ENCODE measurements around the gene FGF2.
"Not testable (repeated sequence)": the region's sequence is repeated elsewhere in the genome, so short reads cannot be mapped to it uniquely, and the experiment has no call there.

FGF2 gene

DNA sequence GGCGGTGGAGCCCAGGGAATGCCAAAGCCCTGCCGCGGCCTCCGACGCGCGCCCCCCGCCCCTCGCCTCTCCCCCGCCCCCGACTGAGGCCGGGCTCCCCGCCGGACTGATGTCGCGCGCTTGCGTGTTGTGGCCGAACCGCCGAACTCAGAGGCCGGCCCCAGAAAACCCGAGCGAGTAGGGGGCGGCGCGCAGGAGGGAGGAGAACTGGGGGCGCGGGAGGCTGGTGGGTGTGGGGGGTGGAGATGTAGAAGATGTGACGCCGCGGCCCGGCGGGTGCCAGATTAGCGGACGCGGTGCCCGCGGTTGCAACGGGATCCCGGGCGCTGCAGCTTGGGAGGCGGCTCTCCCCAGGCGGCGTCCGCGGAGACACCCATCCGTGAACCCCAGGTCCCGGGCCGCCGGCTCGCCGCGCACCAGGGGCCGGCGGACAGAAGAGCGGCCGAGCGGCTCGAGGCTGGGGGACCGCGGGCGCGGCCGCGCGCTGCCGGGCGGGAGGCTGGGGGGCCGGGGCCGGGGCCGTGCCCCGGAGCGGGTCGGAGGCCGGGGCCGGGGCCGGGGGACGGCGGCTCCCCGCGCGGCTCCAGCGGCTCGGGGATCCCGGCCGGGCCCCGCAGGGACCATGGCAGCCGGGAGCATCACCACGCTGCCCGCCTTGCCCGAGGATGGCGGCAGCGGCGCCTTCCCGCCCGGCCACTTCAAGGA lies at the start of gene FGF2:
TSS of gene FGF2 (plus strand) at position 279 of the 705 bp plus-strand sequence. CDS start at position 623, 344 bp downstream.
- H3K9ac ChIP-seq (ENCODE audit: low read depth, low read length) = peak within 1 kb of the TSS; percentile 93
- no peaks in the 10 kb centered on the region for H3K9me3 ChIP-seq (ENCODE audit: control insufficient read depth, insufficient read depth, low read length)
- peaks cover 28% of the 10 kb centered on the region for H3K4me1 ChIP-seq (ENCODE audit: insufficient read depth, low read length)
- H3K36me3 ChIP-seq (ENCODE audit: insufficient read depth, low read length) = peaks cover 18% of the 10 kb centered on the region; the same call in 1 of the 2 replicates

DNA sequence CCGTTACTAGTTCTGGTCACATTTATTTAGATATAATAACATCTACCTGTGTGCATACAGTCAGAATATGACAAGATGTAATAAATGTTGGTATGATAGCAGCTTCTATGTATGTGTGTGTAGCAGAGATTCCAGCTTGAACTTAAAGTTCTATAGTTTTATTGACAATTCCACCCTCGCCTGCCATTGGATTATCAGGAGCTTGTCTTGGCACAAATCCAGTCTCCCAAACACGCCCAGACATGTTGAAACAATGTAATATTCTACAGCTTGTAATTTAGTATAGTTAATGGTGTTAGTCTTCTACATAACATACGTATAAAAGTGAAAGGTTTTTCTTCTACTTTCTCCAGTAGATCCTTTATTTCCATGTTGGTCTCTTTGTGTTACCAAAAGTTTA lies 49.7 kb upstream of the FGF2 start:
- Histone ChIP-seq H3K4me1 (ENCODE audit: insufficient read depth, low read length) (peaks cover 36% of the 10 kb centered on the region), H3K36me3 (ENCODE audit: insufficient read depth, low read length) (no peaks in the 10 kb centered on the region), H3K9ac (ENCODE audit: low read depth, low read length) (no peak overlapping the region), H3K9me3 (ENCODE audit: control insufficient read depth, insufficient read depth, low read length) (peaks cover 4% of the 10 kb centered on the region)

DNA sequence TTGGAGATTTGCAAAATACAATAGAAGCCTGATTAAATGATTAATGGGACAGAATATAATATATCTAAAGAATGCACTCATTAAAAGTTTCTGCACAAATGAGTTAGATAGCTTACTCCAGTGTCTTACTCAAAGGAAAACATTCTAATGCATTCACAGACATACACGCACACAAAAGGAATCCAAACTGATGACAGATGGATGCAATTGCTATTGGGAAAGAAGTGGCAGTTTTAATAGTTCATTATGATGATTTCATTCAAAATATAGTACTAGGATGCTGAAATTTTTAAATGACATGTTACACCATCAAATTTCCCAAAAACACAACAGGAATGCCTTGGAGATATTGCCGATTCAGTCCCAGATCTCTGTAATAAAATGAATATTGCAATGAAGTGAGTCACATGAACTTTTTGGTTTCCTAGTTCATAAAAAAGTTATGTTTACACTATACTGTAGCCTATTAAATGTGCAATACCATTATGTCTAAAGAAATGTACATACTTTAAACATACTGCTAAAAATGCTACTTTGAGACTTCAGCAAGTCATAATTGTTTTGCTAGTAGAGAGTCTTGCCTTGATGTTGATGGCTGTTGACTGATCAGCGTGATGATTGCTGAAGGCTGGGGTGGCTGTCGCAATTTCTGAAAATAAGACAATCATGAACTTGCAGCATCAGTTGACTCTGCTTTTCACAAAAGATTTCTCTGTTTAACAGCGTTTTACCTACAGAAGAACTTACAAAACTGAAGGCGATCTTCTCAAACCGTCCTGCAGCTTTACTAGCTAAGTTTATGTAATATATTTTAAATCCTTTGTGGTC lies 48.6 kb upstream of the FGF2 start:
- Histone ChIP-seq H3K9ac (ENCODE audit: low read depth, low read length) (no peak overlapping the region), H3K4me1 (ENCODE audit: insufficient read depth, low read length) (peaks cover 33% of the 10 kb centered on the region), H3K36me3 (ENCODE audit: insufficient read depth, low read length) (no peaks in the 10 kb centered on the region), H3K9me3 (ENCODE audit: control insufficient read depth, insufficient read depth, low read length) (peaks cover 4% of the 10 kb centered on the region)

DNA sequence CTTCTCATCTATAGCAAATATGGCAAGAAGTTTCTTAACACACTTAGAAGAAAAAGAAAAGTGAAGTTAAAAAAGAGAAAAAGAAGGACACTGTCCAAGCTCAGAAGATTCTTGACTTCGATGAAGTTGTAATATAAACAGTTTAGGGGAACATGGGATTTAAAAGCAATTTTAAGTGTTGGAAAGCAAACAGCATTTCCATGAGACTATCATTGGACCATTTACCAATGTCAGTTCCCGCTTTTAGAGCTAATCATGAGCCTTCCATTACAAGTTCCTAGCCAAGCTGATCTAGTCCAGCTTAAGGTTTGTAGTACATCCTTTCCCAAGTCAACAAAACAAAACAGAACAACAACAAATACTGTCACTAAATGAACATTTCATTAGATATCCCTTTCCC lies 45.1 kb upstream of the FGF2 start:
- Histone ChIP-seq H3K4me1 (ENCODE audit: insufficient read depth, low read length) (peaks cover 33% of the 10 kb centered on the region), H3K9ac (ENCODE audit: low read depth, low read length) (no peak overlapping the region), H3K36me3 (ENCODE audit: insufficient read depth, low read length) (no peaks in the 10 kb centered on the region), H3K9me3 (ENCODE audit: control insufficient read depth, insufficient read depth, low read length) (peaks cover 4% of the 10 kb centered on the region)

DNA sequence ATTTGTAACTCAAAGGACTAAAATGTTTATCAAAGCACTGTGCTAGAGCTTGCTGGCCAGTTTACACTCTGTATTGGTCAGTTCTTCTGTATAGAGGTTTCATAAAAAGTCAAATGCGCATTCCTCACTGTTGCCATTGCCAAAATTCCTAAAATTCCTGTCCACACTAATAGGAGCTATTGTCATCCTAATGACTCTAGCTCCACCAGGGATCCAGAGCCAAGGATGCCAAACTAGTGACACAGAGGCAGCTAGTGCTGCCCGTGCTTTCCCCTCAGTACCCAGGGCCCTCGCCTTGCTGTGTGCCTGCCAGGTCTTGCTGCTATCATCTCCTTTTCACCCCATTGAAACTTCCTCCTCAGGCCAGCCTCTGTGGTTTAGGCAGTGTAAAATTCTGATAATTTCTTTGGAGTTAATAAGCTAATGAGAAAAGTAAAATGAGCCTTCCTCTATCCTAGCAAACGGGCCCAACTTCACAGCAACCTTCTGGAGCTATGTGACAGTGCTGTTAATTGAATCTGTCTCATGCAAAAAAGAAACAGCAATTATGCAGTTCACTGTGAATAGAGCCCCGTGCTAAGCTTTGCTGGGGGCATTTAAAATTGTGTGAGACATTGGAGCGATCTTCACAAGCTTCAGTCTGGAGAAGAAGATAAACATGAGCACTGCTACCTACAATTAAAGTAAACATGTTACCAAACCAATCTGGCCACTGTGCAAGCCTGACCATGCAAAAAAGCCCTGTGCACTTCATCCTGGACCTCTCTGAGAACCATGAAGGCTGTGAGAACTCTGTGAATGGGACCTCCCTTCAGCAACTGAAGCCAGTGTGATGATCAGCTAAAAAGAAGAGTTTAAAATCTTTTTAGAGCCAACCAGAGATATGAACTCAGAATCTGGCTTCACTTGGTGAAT lies 43.1 kb upstream of the FGF2 start:
- Histone ChIP-seq H3K9ac (ENCODE audit: low read depth, low read length) (peak overlapping the region; percentile 27), H3K36me3 (ENCODE audit: insufficient read depth, low read length) (no peaks in the 10 kb centered on the region), H3K4me1 (ENCODE audit: insufficient read depth, low read length) (peaks cover 42% of the 10 kb centered on the region), H3K9me3 (ENCODE audit: control insufficient read depth, insufficient read depth, low read length) (peaks cover 7% of the 10 kb centered on the region)

DNA sequence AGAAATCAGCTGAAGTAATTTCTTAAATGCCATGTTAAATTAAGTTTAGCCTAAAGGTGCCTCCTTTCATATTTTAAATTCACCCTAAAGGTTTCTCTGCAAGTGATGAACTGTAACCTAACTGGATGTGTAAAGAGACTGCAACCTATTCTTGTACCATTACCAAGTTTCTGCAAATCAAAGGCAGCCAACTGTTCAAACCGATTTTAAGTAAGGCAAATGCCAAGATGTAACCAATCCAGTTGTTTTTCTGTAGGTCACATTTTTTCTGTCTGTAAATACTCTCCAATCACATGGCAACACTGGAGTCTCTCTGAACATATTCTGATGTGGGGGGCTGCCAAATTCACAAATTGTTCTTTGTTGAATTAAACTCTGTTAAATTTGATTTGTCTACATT lies 42.4 kb upstream of the FGF2 start:
- H3K36me3 ChIP-seq (ENCODE audit: insufficient read depth, low read length) = no peaks in the 10 kb centered on the region
- peaks cover 42% of the 10 kb centered on the region for H3K4me1 ChIP-seq (ENCODE audit: insufficient read depth, low read length)
- peaks cover 7% of the 10 kb centered on the region for H3K9me3 ChIP-seq (ENCODE audit: control insufficient read depth, insufficient read depth, low read length)
- no peak overlapping the region; the same call in 1 of the 2 replicates for H3K9ac ChIP-seq (ENCODE audit: low read depth, low read length)

DNA sequence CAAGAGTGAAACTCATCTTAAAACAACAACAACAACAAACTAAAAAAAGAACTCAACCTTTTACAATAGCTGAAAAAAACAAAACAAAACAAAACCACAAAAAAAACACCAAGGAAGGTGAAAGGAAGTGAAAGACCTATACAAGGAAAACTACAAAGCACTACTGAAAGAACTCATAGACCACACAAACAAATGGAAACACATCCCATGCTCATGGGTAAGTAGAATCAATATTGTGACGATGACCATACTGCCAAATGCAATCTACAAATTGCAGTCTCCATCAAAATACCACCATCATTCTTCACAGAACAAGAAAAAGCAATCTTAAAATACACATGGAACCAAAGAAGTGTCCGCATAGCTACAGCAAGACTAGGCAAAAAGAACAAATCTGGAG lies 41.5 kb upstream of the FGF2 start:
- H3K9ac ChIP-seq (ENCODE audit: low read depth, low read length) = no peak overlapping the region
- H3K9me3 ChIP-seq (ENCODE audit: control insufficient read depth, insufficient read depth, low read length) = peaks cover 3% of the 10 kb centered on the region; the same call in 1 of the 2 replicates
- H3K4me1 ChIP-seq (ENCODE audit: insufficient read depth, low read length) = peaks cover 48% of the 10 kb centered on the region
- H3K36me3 ChIP-seq (ENCODE audit: insufficient read depth, low read length) = no peaks in the 10 kb centered on the region

DNA sequence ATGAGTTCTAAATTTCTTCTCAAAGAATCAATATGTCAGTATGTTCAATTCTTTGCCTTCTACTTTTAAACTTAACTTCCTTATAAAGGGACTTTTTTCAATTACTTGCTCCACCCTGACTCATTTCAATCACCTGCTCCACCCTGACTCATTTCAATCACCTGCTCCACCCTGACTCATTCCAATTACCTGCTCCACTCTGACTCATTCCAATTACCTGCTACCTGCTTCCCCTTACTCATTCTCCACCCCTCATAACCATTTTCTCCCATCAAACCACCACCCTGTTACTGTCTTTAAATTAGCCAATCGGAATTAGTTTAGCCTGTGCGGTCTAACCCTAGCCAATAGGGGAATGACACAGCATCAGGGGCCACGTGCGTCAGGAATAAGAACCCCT lies 40.3 kb upstream of the FGF2 start:
- H3K9ac ChIP-seq (ENCODE audit: low read depth, low read length); H3K9me3 ChIP-seq (ENCODE audit: control insufficient read depth, insufficient read depth, low read length); H3K36me3 ChIP-seq (ENCODE audit: insufficient read depth, low read length): not testable (repeated sequence)
- H3K4me1 ChIP-seq (ENCODE audit: insufficient read depth, low read length) = peaks cover 43% of the 10 kb centered on the region

DNA sequence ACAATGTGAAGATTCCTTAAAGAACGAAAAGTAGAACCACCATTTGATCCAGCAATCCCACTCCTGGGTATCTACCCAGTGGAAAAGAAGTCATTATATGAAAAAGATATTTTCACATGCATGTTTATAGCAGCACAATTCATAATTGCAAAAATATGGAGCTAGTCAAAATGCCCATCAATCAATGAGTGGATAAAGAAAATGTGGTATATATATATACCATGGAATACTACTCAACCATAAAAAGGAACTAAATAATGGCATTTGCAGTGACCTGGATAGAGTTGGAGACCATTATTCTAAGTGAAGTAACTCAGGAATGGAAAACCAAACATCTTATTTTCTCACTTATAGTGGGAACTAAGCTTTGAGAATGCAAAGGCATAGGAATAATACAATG lies 39.7 kb upstream of the FGF2 start:
- H3K9me3 ChIP-seq (ENCODE audit: control insufficient read depth, insufficient read depth, low read length); H3K36me3 ChIP-seq (ENCODE audit: insufficient read depth, low read length); H3K9ac ChIP-seq (ENCODE audit: low read depth, low read length): not testable (repeated sequence)
- peaks cover 37% of the 10 kb centered on the region for H3K4me1 ChIP-seq (ENCODE audit: insufficient read depth, low read length)

DNA sequence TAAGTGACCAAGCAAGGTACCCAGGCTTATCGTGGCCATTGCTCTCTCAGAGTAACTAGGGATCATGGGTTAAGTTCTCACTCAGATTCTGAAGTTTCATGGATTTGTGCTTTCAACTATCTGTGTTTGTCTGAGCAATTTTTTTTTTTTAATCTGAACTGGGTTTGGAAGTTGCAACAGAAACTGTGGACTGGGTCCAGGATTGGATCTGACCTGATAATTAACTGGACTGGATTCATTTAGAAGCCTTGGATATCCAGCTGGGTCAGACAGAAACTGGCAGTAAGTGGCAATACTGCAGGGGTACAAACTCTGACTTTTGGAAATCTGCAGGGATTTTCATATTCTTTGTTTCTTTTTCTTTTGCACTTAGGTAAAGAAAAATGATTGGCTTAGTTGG lies 38.7 kb upstream of the FGF2 start:
- Histone ChIP-seq H3K4me1 (ENCODE audit: insufficient read depth, low read length) (peaks cover 29% of the 10 kb centered on the region), H3K9ac (ENCODE audit: low read depth, low read length) (no peak overlapping the region), H3K36me3 (ENCODE audit: insufficient read depth, low read length) (no peaks in the 10 kb centered on the region), H3K9me3 (ENCODE audit: control insufficient read depth, insufficient read depth, low read length) (peaks cover 3% of the 10 kb centered on the region; the same call in 1 of the 2 replicates)

DNA sequence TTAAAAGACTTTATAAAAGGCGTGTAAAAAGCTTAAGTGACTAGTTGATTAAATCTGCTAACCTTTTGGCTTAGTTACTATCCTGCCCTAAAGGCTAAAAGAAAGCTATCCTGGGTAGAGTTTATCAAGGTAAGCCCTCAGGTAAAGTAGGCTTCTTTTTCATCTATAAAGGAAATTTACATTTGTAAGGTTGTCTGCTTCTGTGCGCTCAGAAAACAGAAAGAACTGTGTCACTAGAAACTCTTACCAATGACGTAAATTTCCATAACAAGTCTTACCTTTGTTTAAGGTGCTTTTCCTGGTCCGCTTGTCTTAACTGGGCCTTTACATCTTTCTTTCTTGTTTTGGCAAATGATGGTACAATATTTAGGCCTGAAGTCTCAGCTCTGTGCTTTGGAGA lies 37.7 kb upstream of the FGF2 start:
- peaks cover 3% of the 10 kb centered on the region; the same call in 1 of the 2 replicates for H3K9me3 ChIP-seq (ENCODE audit: control insufficient read depth, insufficient read depth, low read length)
- peaks cover 29% of the 10 kb centered on the region for H3K4me1 ChIP-seq (ENCODE audit: insufficient read depth, low read length)
- no peak overlapping the region for H3K9ac ChIP-seq (ENCODE audit: low read depth, low read length)
- no peaks in the 10 kb centered on the region for H3K36me3 ChIP-seq (ENCODE audit: insufficient read depth, low read length)

DNA sequence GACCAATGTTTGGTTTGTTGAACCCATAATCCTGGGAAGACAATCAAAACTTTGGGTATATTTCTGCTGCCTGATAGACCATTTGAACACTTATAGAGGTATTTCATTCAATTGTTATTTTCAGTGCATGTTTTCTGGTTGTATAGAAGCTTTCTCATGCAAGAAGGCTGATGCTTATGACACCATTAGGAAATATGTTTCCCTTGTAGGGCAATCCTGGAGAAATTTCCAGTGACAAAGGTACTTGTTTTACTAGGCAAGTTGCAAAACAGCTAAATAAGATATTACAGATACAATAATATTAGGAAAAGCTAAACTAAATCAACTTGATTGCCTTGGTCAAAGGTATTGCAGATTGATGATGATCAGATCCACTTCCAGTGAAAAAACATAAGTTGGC lies 32.8 kb upstream of the FGF2 start:
- Histone ChIP-seq H3K36me3 (ENCODE audit: insufficient read depth, low read length) (no peaks in the 10 kb centered on the region), H3K9me3 (ENCODE audit: control insufficient read depth, insufficient read depth, low read length) (no peaks in the 10 kb centered on the region), H3K9ac (ENCODE audit: low read depth, low read length) (no peak overlapping the region), H3K4me1 (ENCODE audit: insufficient read depth, low read length) (peaks cover 40% of the 10 kb centered on the region)

DNA sequence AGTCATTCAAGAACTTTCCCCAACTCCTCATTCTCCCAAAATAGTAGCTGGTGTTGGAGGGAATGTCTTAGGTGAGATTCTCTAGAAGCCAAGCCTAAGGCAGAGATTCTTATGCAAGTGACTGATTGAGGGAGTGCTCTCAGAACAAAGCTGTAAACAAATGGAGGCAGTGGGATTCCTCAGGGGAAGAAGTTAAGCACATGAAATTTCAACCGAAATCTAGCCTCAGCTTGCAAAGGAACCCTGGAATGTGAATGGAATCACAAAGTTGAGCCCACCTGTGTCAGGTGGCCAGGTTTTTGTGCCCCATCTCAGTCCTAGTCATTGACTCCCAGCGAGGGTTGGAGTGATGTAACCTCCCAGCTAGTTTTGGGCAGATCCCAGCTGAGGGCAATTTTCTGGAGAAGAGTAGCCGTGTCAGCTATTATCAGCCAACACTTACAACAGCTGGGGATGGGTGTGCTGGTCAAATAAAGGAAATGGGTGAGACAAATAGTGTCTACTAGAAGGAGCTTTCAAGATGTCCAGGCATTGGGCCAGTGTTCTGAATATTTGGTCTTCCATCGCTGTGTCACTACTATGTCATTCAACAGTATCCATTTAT lies 29.7 kb upstream of the FGF2 start:
- H3K36me3 ChIP-seq (ENCODE audit: insufficient read depth, low read length) = no peaks in the 10 kb centered on the region
- no peaks in the 10 kb centered on the region for H3K9me3 ChIP-seq (ENCODE audit: control insufficient read depth, insufficient read depth, low read length)
- peak overlapping the region; percentile 3; the same call in 1 of the 2 replicates for H3K9ac ChIP-seq (ENCODE audit: low read depth, low read length)
- H3K4me1 ChIP-seq (ENCODE audit: insufficient read depth, low read length) = peaks cover 35% of the 10 kb centered on the region
